ENCODE data around the gene ZNF8.

GRCh38 chr19:58350871-58351557 is 72.3 kb downstream of the ZNF8 start:
- TF ChIP-seq, protein P1, sequence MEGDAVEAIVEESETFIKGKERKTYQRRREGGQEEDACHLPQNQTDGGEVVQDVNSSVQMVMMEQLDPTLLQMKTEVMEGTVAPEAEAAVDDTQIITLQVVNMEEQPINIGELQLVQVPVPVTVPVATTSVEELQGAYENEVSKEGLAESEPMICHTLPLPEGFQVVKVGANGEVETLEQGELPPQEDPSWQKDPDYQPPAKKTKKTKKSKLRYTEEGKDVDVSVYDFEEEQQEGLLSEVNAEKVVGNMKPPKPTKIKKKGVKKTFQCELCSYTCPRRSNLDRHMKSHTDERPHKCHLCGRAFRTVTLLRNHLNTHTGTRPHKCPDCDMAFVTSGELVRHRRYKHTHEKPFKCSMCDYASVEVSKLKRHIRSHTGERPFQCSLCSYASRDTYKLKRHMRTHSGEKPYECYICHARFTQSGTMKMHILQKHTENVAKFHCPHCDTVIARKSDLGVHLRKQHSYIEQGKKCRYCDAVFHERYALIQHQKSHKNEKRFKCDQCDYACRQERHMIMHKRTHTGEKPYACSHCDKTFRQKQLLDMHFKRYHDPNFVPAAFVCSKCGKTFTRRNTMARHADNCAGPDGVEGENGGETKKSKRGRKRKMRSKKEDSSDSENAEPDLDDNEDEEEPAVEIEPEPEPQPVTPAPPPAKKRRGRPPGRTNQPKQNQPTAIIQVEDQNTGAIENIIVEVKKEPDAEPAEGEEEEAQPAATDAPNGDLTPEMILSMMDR (IDR thresholded peaks at IDR 0.05) = no peak
- TF ChIP-seq EZH2 (IDR thresholded peaks at IDR 0.05; ENCODE audit: borderline replicate concordance, insufficient read depth, low read depth, low read length, poor library complexity, severe bottlenecking) = no peak
